ENCODE data around the gene TNNC2. TPM values are rescaled to one million over a fixed set of nuclear protein-coding genes. Genes with fewer than 3 reads are reported as not detected.

TNNC2 gene
- total and polyA plus RNA-seq, 2 of the 13 experiments (the other 11 are each of a cell fraction or from before 2014, with no cell fraction given) = 1.8 to 4.7 TPM

- TF ChIP-seq FOXK2 (IDR thresholded peaks at IDR 0.05) = peak; percentile 85
- TF ChIP-seq ZNF451 (CRISPR knock-in tag; IDR thresholded peaks at IDR 0.05) = no peak
- TF ChIP-seq NFYC (CRISPR knock-in tag; IDR thresholded peaks at IDR 0.05) = peak; percentile 27; the same call in 1 of the 2 replicates
- 0 out of 2 replicates have a peak, but pooled peaks have one; percentile 37 for TF ChIP-seq KDM1A (CRISPR knock-in tag; IDR thresholded peaks at IDR 0.05)
- TF ChIP-seq HOMEZ (CRISPR knock-in tag; IDR thresholded peaks at IDR 0.05; ENCODE audit: low read depth) = peak; percentile 84; the same call in 1 of the 2 replicates
- no peak for TF ChIP-seq MZF1 (CRISPR knock-in tag; IDR thresholded peaks at IDR 0.05; ENCODE audit: borderline replicate concordance)
- TF ChIP-seq ZNF484 (CRISPR knock-in tag; IDR thresholded peaks at IDR 0.05; ENCODE audit: borderline replicate concordance, low read depth) = no peak
- peak; percentile 79; the same call in 1 of the 2 replicates for TF ChIP-seq ATF2 (CRISPR knock-in tag; IDR thresholded peaks at IDR 0.05)
- peak; percentile 79 for TF ChIP-seq GATAD2A (CRISPR knock-in tag; IDR thresholded peaks at IDR 0.05)
- TF ChIP-seq THAP7 (CRISPR knock-in tag; IDR thresholded peaks at IDR 0.05) = peak; percentile 77; the same call in 1 of the 2 replicates
- no peak; the same call in 1 of the 2 replicates for TF ChIP-seq TFDP2 (CRISPR knock-in tag; IDR thresholded peaks at IDR 0.05)
- TF ChIP-seq DBP (CRISPR knock-in tag; IDR thresholded peaks at IDR 0.05; ENCODE audit: not compliant biosample characterization) = no peak
- peak; percentile 60; the same call in 1 of the 2 replicates for TF ChIP-seq ZNF350 (CRISPR knock-in tag; IDR thresholded peaks at IDR 0.05; ENCODE audit: borderline replicate concordance, low read depth)
- no peak for TF ChIP-seq ZNF230 (CRISPR knock-in tag; IDR thresholded peaks at IDR 0.05)
- no peak for TF ChIP-seq ZNF34 (CRISPR knock-in tag; IDR thresholded peaks at IDR 0.05; ENCODE audit: borderline replicate concordance)
- no peak for TF ChIP-seq ZBTB21 (CRISPR knock-in tag; IDR thresholded peaks at IDR 0.05)
- TF ChIP-seq, protein P1, sequence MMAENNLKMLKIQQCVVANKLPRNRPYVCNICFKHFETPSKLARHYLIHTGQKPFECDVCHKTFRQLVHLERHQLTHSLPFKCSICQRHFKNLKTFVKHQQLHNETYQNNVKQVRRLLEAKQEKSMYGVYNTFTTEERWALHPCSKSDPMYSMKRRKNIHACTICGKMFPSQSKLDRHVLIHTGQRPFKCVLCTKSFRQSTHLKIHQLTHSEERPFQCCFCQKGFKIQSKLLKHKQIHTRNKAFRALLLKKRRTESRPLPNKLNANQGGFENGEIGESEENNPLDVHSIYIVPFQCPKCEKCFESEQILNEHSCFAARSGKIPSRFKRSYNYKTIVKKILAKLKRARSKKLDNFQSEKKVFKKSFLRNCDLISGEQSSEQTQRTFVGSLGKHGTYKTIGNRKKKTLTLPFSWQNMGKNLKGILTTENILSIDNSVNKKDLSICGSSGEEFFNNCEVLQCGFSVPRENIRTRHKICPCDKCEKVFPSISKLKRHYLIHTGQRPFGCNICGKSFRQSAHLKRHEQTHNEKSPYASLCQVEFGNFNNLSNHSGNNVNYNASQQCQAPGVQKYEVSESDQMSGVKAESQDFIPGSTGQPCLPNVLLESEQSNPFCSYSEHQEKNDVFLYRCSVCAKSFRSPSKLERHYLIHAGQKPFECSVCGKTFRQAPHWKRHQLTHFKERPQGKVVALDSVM (CRISPR knock-in tag; IDR thresholded peaks at IDR 0.05) = peak; percentile 98
- no peak for TF ChIP-seq CHCHD3 (CRISPR knock-in tag; IDR thresholded peaks at IDR 0.05)
- TF ChIP-seq, protein P2, sequence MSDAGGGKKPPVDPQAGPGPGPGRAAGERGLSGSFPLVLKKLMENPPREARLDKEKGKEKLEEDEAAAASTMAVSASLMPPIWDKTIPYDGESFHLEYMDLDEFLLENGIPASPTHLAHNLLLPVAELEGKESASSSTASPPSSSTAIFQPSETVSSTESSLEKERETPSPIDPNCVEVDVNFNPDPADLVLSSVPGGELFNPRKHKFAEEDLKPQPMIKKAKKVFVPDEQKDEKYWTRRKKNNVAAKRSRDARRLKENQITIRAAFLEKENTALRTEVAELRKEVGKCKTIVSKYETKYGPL (CRISPR knock-in tag; IDR thresholded peaks at IDR 0.05) = no peak
Measured at GRCh38 chr20:45863543-45864470, 36.7 kb upstream of the TNNC2 start (continued).
